Activated naive CD4-positive, alpha-beta T cell treated with anti-CD3 and anti-CD28 coated beads for 36 hours (primary cell): Measurements from ENCODE around the gene EMID1. TPM values are rescaled to one million over a fixed set of nuclear protein-coding genes. Genes with fewer than 3 reads are reported as not detected.

Source experiments
- CTCF ChIA-PET: fragments of 350-600 bp; sonication (Branson Sonifier 250); formaldehyde crosslinking; loops from one replicate; lab custom pipeline; 2021; ENCODE audit warnings: antibody characterized with exemption; lab: Charles Lee
- DNase-seq: peaks from one replicate; pipeline ENCODE4 v3.0.0-alpha.2; 2020
- H3K27ac Mint-ChIP-seq: one replicate; pipeline ENCODE4 v1.8.0; 2021; ENCODE audit warnings: mild to moderate bottlenecking, mixed read lengths
- H3K27me3 Mint-ChIP-seq: one replicate; pipeline ENCODE4 v1.8.0; 2021; ENCODE audit warnings: low read depth, mixed read lengths
- H3K36me3 Mint-ChIP-seq: one replicate; pipeline ENCODE4 v1.8.0; 2021; ENCODE audit warnings: low read depth, mixed read lengths
- H3K4me1 Mint-ChIP-seq: one replicate; pipeline ENCODE4 v1.8.0; 2021; ENCODE audit warnings: low read depth, mixed read lengths
- H3K4me3 Mint-ChIP-seq: one replicate; pipeline ENCODE4 v1.8.0; 2021; ENCODE audit warnings: mild to moderate bottlenecking, moderate library complexity, mixed read lengths
- H3K9me3 Mint-ChIP-seq: one replicate; pipeline ENCODE4 v1.8.0; 2021; ENCODE audit warnings: mixed read lengths
- intact Hi-C: fragments of 100-400 bp; cut with micrococcal nuclease; formaldehyde crosslinking; loops from one replicate; pipeline ENCODE4 v1.15.1; 2023
- total RNA-seq, 2 experiments: library from RNA; stranded (reverse); gene quantifications; one replicate each; pipeline ENCODE4 v1.2.3, GENCODE V29; 2021

EMID1 gene
- total RNA-seq, 2 experiments from 2014 or later = not detected

DNA sequence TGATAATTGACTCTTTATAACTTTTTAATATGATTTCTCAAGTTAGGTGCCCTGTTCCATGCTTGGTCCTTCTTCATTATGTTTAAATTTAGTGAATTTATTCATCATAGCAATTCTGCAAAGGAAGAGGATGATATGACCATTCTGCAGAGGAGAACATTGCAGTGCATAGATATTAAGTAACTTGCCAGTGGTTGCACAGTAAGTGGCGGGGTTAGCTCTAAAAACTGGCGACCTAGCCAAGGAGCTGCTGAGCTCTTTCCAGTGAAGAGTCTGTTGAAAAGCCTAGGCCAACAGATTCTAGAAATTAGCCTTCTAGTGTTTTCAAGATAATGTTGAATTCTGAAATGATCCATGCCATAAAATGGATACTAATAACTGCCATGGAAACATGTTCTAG, 66.9 kb downstream of the EMID1 start:
- intact Hi-C loops = no loop called here
- DNase-seq = no peak
- Mint-ChIP-seq H3K9me3 (no peaks in the 10 kb centered on the region), H3K27ac (no peak overlapping the region), H3K4me1 (peaks cover 70% of the 10 kb centered on the region), H3K27me3 (no peaks in the 10 kb centered on the region), H3K36me3 (peaks cover 78% of the 10 kb centered on the region), H3K4me3 (no peak overlapping the region)
- CTCF ChIA-PET = interaction anchor here (0.7 to 1.0 kb wide), 2 partner anchors 27 to 282 kb away, joined by 3 to 4 read pairs; no protein-coding TSS in a partner anchor

- intact Hi-C loops = no loop called here
- Mint-ChIP-seq H3K27ac (no peak overlapping the region), H3K36me3 (peaks cover 78% of the 10 kb centered on the region), H3K9me3 (no peaks in the 10 kb centered on the region), H3K27me3 (no peaks in the 10 kb centered on the region), H3K4me3 (no peak overlapping the region), H3K4me1 (peaks cover 72% of the 10 kb centered on the region)
- CTCF ChIA-PET = no interaction called here
- DNase-seq = no peak
Observed at GRCh38 chr22:29275167-29275566, 69.5 kb downstream of the EMID1 start.

GRCh38 chr22:29275819-29276565, 70.3 kb downstream of the EMID1 start:
- CTCF ChIA-PET = no interaction called here
- Mint-ChIP-seq H3K27me3 (no peaks in the 10 kb centered on the region), H3K4me1 (peaks cover 64% of the 10 kb centered on the region), H3K27ac (peak overlapping the region; percentile 32), H3K9me3 (no peaks in the 10 kb centered on the region), H3K4me3 (no peak overlapping the region), H3K36me3 (peaks cover 73% of the 10 kb centered on the region)
- intact Hi-C loops = no loop called here
- DNase-seq = no peak

DNA sequence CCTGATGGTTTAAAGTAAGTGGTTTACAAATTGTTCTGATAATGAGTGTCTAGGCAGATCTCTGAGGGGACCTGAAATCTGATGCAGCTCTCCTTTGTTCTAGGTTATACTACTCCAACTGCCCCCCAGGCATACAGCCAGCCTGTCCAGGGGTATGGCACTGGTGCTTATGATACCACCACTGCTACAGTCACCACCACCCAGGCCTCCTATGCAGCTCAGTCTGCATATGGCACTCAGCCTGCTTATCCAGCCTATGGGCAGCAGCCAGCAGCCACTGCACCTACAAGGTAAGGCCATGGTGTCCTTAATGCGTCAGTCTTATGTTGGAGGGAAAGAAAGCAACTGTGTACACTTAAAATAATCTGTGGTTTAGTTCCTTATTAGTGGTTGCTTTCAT, 72.2 kb downstream of the EMID1 start:
- Mint-ChIP-seq H3K36me3 (peaks cover 72% of the 10 kb centered on the region), H3K9me3 (no peaks in the 10 kb centered on the region), H3K4me1 (peaks cover 47% of the 10 kb centered on the region), H3K27me3 (no peaks in the 10 kb centered on the region), H3K27ac (no peak overlapping the region), H3K4me3 (no peak overlapping the region)
- no peak for DNase-seq
- CTCF ChIA-PET = no interaction called here
- intact Hi-C loops = no loop called here

GRCh38 chr22:29284196-29284595, 78.5 kb downstream of the EMID1 start:
- no peaks in the 10 kb centered on the region for H3K9me3 Mint-ChIP-seq
- H3K4me3 Mint-ChIP-seq = no peak overlapping the region
- H3K4me1 Mint-ChIP-seq = peaks cover 20% of the 10 kb centered on the region
- H3K27me3 Mint-ChIP-seq = no peaks in the 10 kb centered on the region
- DNase-seq = no peak
- intact Hi-C loops = no loop called here
- CTCF ChIA-PET = no interaction called here
- no peak overlapping the region for H3K27ac Mint-ChIP-seq
- peaks cover 64% of the 10 kb centered on the region for H3K36me3 Mint-ChIP-seq

GRCh38 chr22:29288837-29289236, 83.1 kb downstream of the EMID1 start:
- Mint-ChIP-seq H3K36me3 (peaks cover 64% of the 10 kb centered on the region), H3K27ac (peak overlapping the region; percentile 12), H3K9me3 (no peaks in the 10 kb centered on the region), H3K4me1 (peaks cover 17% of the 10 kb centered on the region), H3K4me3 (no peak overlapping the region), H3K27me3 (no peaks in the 10 kb centered on the region)
- CTCF ChIA-PET = no interaction called here
- DNase-seq = no peak
- intact Hi-C loops = no loop called here

DNA sequence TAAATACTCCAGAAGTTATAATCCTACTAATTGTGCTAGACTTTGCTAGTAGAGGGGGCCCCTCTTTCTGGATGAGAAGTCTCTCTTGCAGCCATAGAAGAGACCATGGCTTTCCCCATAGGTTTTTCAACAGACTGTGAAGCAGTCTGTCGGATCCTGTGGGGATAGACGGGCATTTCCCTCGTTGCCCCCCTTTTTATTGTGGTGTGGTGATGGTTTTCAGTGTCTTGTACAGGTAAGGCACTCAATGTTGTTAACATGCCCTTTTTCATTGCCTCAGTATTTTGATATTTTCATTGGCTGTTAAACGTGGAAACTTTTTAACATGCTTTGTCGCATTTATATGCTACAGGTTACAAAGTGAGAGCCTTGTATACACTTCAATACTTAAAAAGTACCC, 84.4 kb downstream of the EMID1 start:
- no peak overlapping the region for H3K27ac Mint-ChIP-seq
- H3K9me3 Mint-ChIP-seq = no peaks in the 10 kb centered on the region
- H3K36me3 Mint-ChIP-seq = peaks cover 62% of the 10 kb centered on the region
- DNase-seq = no peak
- intact Hi-C loops = no loop called here
- peaks cover 15% of the 10 kb centered on the region for H3K4me1 Mint-ChIP-seq
- H3K27me3 Mint-ChIP-seq = no peaks in the 10 kb centered on the region
- H3K4me3 Mint-ChIP-seq = no peak overlapping the region
- CTCF ChIA-PET = no interaction called here

DNA sequence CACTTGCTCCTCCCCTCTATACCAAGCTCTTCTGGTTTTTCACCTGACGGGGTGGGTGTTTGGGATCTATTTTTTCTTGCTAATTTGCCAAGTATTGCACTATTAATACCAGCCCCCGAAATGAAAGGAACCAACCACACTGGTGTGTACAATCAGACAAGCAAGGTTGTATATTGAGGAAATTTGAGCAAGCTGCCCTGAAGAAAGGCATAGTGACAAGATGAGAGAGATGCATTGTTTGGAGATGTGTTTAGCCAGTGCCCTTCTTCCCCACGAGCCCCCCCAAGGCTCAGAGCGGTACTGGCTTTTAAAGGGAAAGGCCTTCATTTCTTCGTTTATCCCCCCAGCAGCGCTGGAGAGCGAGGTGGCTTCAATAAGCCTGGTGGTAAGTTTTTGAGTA, 85.5 kb downstream of the EMID1 start:
- DNase-seq = no peak
- Mint-ChIP-seq H3K4me3 (no peak overlapping the region), H3K36me3 (peaks cover 61% of the 10 kb centered on the region), H3K27me3 (no peaks in the 10 kb centered on the region), H3K4me1 (peaks cover 15% of the 10 kb centered on the region), H3K9me3 (no peaks in the 10 kb centered on the region), H3K27ac (no peak overlapping the region)
- intact Hi-C loops = no loop called here
- CTCF ChIA-PET = interaction anchor here (0.6 kb wide), 1 partner anchor 196 kb away, joined by 5 read pairs; no protein-coding TSS in a partner anchor

GRCh38 chr22:29292379-29292778, 86.7 kb downstream of the EMID1 start:
- no peak overlapping the region for H3K4me3 Mint-ChIP-seq
- DNase-seq = no peak
- H3K27ac Mint-ChIP-seq = no peak overlapping the region
- H3K9me3 Mint-ChIP-seq = no peaks in the 10 kb centered on the region
- CTCF ChIA-PET = interaction anchor here (0.7 kb wide), 1 partner anchor 151 kb away, joined by 3 read pairs; no protein-coding TSS in a partner anchor
- no peaks in the 10 kb centered on the region for H3K27me3 Mint-ChIP-seq
- intact Hi-C loops = no loop called here
- peaks cover 59% of the 10 kb centered on the region for H3K36me3 Mint-ChIP-seq
- H3K4me1 Mint-ChIP-seq = peaks cover 10% of the 10 kb centered on the region

- Mint-ChIP-seq H3K36me3 (peaks cover 48% of the 10 kb centered on the region), H3K27ac (no peak overlapping the region), H3K4me3 (no peak overlapping the region), H3K27me3 (no peaks in the 10 kb centered on the region), H3K4me1 (no peaks in the 10 kb centered on the region), H3K9me3 (no peaks in the 10 kb centered on the region)
- CTCF ChIA-PET = interaction anchor here (1.6 kb wide), 1 partner anchor 8 kb away, joined by 4 read pairs; the partner anchor contains the start of gene GAS2L1
- intact Hi-C loops = no loop called here
- no peak for DNase-seq
Observed at GRCh38 chr22:29298641-29299040, 92.9 kb downstream of the EMID1 start.

DNA sequence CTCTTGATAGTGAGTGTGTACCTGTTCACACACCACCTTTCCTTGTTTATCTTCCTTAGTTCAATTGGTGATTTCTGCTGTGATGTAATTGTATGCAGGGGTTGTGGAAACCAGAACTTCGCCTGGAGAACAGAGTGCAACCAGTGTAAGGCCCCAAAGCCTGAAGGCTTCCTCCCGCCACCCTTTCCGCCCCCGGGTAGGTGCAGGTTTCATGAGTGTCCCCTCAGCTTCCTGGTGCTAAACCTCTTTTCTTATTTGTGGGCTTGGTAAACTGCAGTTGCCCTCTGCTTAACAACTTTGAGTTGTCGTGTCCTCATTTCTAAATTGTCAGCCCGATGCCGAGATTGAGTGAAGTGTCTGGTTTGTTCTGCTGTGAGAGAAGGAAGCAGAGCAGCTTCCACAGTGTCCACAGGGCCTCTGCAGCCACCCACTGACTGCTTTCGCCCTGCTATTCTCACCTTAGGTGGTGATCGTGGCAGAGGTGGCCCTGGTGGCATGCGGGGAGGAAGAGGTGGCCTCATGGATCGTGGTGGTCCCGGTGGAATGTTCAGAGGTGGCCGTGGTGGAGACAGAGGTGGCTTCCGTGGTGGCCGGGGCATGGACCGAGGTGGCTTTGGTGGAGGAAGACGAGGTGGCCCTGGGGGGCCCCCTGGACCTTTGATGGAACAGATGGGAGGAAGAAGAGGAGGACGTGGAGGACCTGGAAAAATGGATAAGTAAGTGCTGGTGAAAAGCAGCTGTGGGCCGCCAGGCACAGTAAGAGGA, 93.6 kb downstream of the EMID1 start:
- peaks cover 47% of the 10 kb centered on the region for H3K36me3 Mint-ChIP-seq
- no peak for DNase-seq
- H3K4me1 Mint-ChIP-seq = no peaks in the 10 kb centered on the region
- H3K9me3 Mint-ChIP-seq = no peaks in the 10 kb centered on the region
- no peak overlapping the region for H3K4me3 Mint-ChIP-seq
- peaks cover 1% of the 10 kb centered on the region for H3K27me3 Mint-ChIP-seq
- H3K27ac Mint-ChIP-seq = no peak overlapping the region
- intact Hi-C loops = no loop called here
- CTCF ChIA-PET = no interaction called here

GRCh38 chr22:29300467-29300806, 94.7 kb downstream of the EMID1 start:
- Mint-ChIP-seq H3K27ac (no peak overlapping the region), H3K36me3 (peaks cover 38% of the 10 kb centered on the region), H3K27me3 (peaks cover 9% of the 10 kb centered on the region), H3K4me1 (no peaks in the 10 kb centered on the region), H3K9me3 (no peaks in the 10 kb centered on the region), H3K4me3 (no peak overlapping the region)
- intact Hi-C loops = no loop called here
- no peak for DNase-seq
- CTCF ChIA-PET = interaction anchor here (2.1 kb wide), 1 partner anchor 13 kb away, joined by 9 read pairs; no protein-coding TSS in a partner anchor
